Keratinocyte (primary cell): Measurements from ENCODE around the gene KRTAP4-6. TPM values are rescaled to one million over a fixed set of nuclear protein-coding genes. Genes with fewer than 3 reads are reported as not detected.

Experiments used
- DNase-seq: peaks from one replicate; pipeline ENCODE4 v3.0.0-alpha.2; 2011; ENCODE audit warnings: low read depth, missing footprints, low spot score
- FAIRE-seq: peaks from 2 replicates; lab custom pipeline; 2011; peaks lifted over from hg19 to GRCh38; lab: Jason Lieb, UNC
- H2AFZ ChIP-seq: 2 replicates; pipeline ENCODE4 v1.6.0; 2012; ENCODE audit warnings: low read length, control low read depth, inconsistent platforms; ENCODE audit not compliant: control insufficient read depth
- H3K27ac ChIP-seq: 2 replicates; pipeline ENCODE4 v1.5.1; 2011; ENCODE audit warnings: low read length; ENCODE audit not compliant: control insufficient read depth, insufficient read depth
- H3K27me3 ChIP-seq: 3 replicates; pipeline ENCODE4 v1.6.0; 2011; ENCODE audit warnings: low read length; ENCODE audit not compliant: control insufficient read depth, insufficient read depth; ENCODE audit errors: extremely low read depth
- H3K36me3 ChIP-seq, 2 experiments: 2 replicates in 1 of 2; 3 replicates in 1 of 2; pipeline ENCODE4 v1.5.1; 2011; ENCODE audit warnings: low read length in 2 of 2, mild to moderate bottlenecking in 1 of 2; ENCODE audit not compliant: control insufficient read depth in 2 of 2, insufficient read depth in 2 of 2; ENCODE audit errors: extremely low read depth in 1 of 2
- H3K4me1 ChIP-seq: 3 replicates; pipeline ENCODE4 v1.5.1; 2011; ENCODE audit warnings: low read length; ENCODE audit not compliant: control insufficient read depth, insufficient read depth; ENCODE audit errors: extremely low read depth
- H3K4me2 ChIP-seq: 3 replicates; pipeline ENCODE4 v1.6.0; 2011; ENCODE audit warnings: low read depth, low read length; ENCODE audit not compliant: control insufficient read depth, insufficient read depth; ENCODE audit errors: extremely low read depth
- H3K4me3 ChIP-seq, 3 experiments: fragments of 200-600 bp in 1 of 3; sonication (generic) in 1 of 3; 2 replicates in 2 of 3; 3 replicates in 1 of 3; pipeline ENCODE4 v1.5.1; 2011 to 2016; ENCODE audit warnings: low read length in 3 of 3, mild to moderate bottlenecking in 3 of 3, control low read depth in 2 of 3, inconsistent platforms in 1 of 3, low read depth in 1 of 3, mixed read lengths in 1 of 3, mixed run types in 1 of 3, moderate library complexity in 1 of 3; ENCODE audit not compliant: control insufficient read depth in 2 of 3, insufficient read depth in 2 of 3; ENCODE audit errors: extremely low read depth in 1 of 3
- H3K79me2 ChIP-seq: 2 replicates; pipeline ENCODE4 v1.6.0; 2012; ENCODE audit warnings: low read length; ENCODE audit not compliant: control insufficient read depth, insufficient read depth
- H3K9ac ChIP-seq: 3 replicates; pipeline ENCODE4 v1.6.0; 2011; ENCODE audit warnings: low read length; ENCODE audit not compliant: control insufficient read depth, insufficient read depth; ENCODE audit errors: extremely low read depth
- H3K9me1 ChIP-seq: 3 replicates; pipeline ENCODE4 v1.6.0; 2011; ENCODE audit warnings: low read length; ENCODE audit not compliant: control insufficient read depth, insufficient read depth; ENCODE audit errors: extremely low read depth
- H3K9me3 ChIP-seq: 2 replicates; pipeline ENCODE4 v1.5.1; 2012; ENCODE audit warnings: low read depth, low read length; ENCODE audit not compliant: control insufficient read depth
- H4K20me1 ChIP-seq: 3 replicates; pipeline ENCODE4 v1.6.0; 2011; ENCODE audit warnings: low read length; ENCODE audit not compliant: control insufficient read depth, insufficient read depth; ENCODE audit errors: extremely low read depth
- EZH2 ChIP-seq: IDR thresholded peaks from one replicate; pipeline ENCODE4 v1.6.1; 2012; ENCODE audit warnings: inconsistent platforms, mild to moderate bottlenecking, low read length, moderate library complexity
- dilution Hi-C: fragments of 300-500 bp; cut with MboI; formaldehyde crosslinking; loops from one replicate; pipeline ENCODE4 v1.7.0; 2020; ENCODE audit warnings: low sequenced_read_pairs; ENCODE audit not compliant: extremely low pct_ligation_motif_present
- polyA plus RNA-seq, 5 experiments: library from polyadenylated mRNA; depleted of rRNA in 3 of 5; stranded (reverse) in 3 of 5; stranded (forward) in 1 of 5; unstranded in 1 of 5; fragments of >200 nt; gene quantifications; 1 replicate in 1 of 5; 2 replicates in 3 of 5; 3 replicates in 1 of 5; pipeline versions ENCODE4 v1.2.1 to v1.2.3, GENCODE V29; 2011 to 2012; ENCODE audit warnings: missing spikeins in 2 of 5, low read depth in 1 of 5, low replicate concordance in 1 of 5
- TF ChIP-seq, protein P1 (sequence below), 3 experiments: IDR thresholded peaks in 1 of 3; conservative IDR thresholded peaks in 1 of 3; optimal IDR thresholded peaks in 1 of 3; 2 replicates in 2 of 3; 3 replicates in 1 of 3; pipeline versions ENCODE3 to v1.5.1; 2011; ENCODE audit warnings: low read length in 3 of 3, mild to moderate bottlenecking in 3 of 3, moderate library complexity in 2 of 3, control low read depth in 1 of 3, inconsistent platforms in 1 of 3; ENCODE audit not compliant: insufficient read depth in 2 of 3; ENCODE audit errors: extremely low read depth in 1 of 3

KRTAP4-6 gene
- polyA plus RNA-seq, 1 donor (not counting 4 experiments of a cell fraction or from before 2014, with no cell fraction given): not detected

DNA sequence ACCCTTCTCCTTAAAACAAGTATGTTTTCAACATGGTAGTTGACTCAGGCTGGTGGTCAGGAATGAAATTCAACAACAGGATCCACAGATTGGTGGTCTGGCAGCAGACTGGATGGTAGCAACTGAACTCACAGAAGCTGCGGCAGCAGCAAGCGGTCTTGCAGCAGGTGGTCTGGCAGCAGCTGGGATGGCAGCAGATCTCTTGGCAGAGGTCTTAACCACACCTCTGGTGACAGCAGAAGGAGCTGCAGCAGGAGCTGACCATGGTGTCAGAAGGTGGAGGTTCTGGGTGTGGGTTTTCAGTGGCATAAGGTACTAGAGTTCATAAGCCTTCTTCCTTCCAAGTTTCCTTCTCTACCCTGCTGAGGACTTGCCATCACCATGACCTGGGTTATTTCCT is 46.5 kb upstream of the KRTAP4-6 start:
- Histone ChIP-seq H4K20me1 (no peaks in the 10 kb centered on the region), H3K4me1 (no peaks in the 10 kb centered on the region), H3K4me3 (no peak overlapping the region), H3K27me3 (no peaks in the 10 kb centered on the region), H3K4me2 (no peak overlapping the region), H3K9ac (no peak overlapping the region), H3K9me3 (no peaks in the 10 kb centered on the region), H3K79me2 (no peaks in the 10 kb centered on the region), H3K9me1 (no peaks in the 10 kb centered on the region), H2AFZ (no peak overlapping the region), H3K27ac (no peak overlapping the region), H3K36me3 (no peaks in the 10 kb centered on the region)
- no peak for FAIRE-seq
- DNase-seq: no peak
- TF ChIP-seq, protein P1, sequence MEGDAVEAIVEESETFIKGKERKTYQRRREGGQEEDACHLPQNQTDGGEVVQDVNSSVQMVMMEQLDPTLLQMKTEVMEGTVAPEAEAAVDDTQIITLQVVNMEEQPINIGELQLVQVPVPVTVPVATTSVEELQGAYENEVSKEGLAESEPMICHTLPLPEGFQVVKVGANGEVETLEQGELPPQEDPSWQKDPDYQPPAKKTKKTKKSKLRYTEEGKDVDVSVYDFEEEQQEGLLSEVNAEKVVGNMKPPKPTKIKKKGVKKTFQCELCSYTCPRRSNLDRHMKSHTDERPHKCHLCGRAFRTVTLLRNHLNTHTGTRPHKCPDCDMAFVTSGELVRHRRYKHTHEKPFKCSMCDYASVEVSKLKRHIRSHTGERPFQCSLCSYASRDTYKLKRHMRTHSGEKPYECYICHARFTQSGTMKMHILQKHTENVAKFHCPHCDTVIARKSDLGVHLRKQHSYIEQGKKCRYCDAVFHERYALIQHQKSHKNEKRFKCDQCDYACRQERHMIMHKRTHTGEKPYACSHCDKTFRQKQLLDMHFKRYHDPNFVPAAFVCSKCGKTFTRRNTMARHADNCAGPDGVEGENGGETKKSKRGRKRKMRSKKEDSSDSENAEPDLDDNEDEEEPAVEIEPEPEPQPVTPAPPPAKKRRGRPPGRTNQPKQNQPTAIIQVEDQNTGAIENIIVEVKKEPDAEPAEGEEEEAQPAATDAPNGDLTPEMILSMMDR (optimal IDR thresholded peaks at IDR 0.05 in 1 of 3, IDR thresholded peaks at IDR 0.05 in 1 of 3, conservative IDR thresholded peaks at IDR 0.05 in 1 of 3; ENCODE audit: extremely low read depth in 1 of 3, insufficient read depth in 2 of 3, low read length in 3 of 3): no peak
- TF ChIP-seq EZH2: no peak
- dilution Hi-C loops: no loop called here

DNA sequence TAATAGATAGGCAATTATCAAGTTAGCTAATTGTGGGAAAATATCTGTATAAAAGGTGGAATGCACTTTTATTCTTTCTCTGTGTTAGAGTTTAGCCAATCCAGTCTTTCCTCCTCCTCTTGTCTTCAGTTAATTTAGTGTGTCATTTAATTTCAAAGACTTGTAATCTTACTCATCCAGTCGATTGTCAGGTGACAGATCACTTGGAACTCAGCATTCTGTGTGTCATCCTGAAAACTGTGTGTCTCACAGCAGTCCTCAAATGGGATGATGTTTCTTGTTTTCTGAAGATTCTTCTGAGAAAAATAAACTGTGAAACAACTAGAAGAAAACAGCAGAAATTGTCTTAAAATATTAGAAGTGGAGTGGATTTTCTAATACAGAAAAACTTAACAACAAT is 44.7 kb upstream of the KRTAP4-6 start:
- no peak overlapping the region for H3K27ac ChIP-seq
- no peak overlapping the region for H2AFZ ChIP-seq
- H3K27me3 ChIP-seq: no peaks in the 10 kb centered on the region
- no peak for FAIRE-seq
- H3K4me1 ChIP-seq: no peaks in the 10 kb centered on the region
- H3K9ac ChIP-seq: no peak overlapping the region
- no peaks in the 10 kb centered on the region for H3K9me3 ChIP-seq
- dilution Hi-C loops: no loop called here
- H3K36me3 ChIP-seq: no peaks in the 10 kb centered on the region
- no peaks in the 10 kb centered on the region for H3K9me1 ChIP-seq
- H3K4me2 ChIP-seq: no peak overlapping the region
- TF ChIP-seq, protein P1 (optimal IDR thresholded peaks at IDR 0.05 in 1 of 3, IDR thresholded peaks at IDR 0.05 in 1 of 3, conservative IDR thresholded peaks at IDR 0.05 in 1 of 3; ENCODE audit: extremely low read depth in 1 of 3, insufficient read depth in 2 of 3, low read length in 3 of 3): no peak
- no peak for TF ChIP-seq EZH2
- H3K4me3 ChIP-seq: no peak overlapping the region
- no peaks in the 10 kb centered on the region for H4K20me1 ChIP-seq
- no peaks in the 10 kb centered on the region for H3K79me2 ChIP-seq
- DNase-seq: no peak
